Measurements from ENCODE around the gene REEP5.

GRCh38 chr5:112849912-112850311 is 72.1 kb downstream of the REEP5 start:
- TF ChIP-seq POLR2AphosphoS5 (IDR thresholded peaks at IDR 0.05) (no peak), POLR2A (IDR thresholded peaks at IDR 0.05) (no peak)
- TF ChIP-seq, protein P1, sequence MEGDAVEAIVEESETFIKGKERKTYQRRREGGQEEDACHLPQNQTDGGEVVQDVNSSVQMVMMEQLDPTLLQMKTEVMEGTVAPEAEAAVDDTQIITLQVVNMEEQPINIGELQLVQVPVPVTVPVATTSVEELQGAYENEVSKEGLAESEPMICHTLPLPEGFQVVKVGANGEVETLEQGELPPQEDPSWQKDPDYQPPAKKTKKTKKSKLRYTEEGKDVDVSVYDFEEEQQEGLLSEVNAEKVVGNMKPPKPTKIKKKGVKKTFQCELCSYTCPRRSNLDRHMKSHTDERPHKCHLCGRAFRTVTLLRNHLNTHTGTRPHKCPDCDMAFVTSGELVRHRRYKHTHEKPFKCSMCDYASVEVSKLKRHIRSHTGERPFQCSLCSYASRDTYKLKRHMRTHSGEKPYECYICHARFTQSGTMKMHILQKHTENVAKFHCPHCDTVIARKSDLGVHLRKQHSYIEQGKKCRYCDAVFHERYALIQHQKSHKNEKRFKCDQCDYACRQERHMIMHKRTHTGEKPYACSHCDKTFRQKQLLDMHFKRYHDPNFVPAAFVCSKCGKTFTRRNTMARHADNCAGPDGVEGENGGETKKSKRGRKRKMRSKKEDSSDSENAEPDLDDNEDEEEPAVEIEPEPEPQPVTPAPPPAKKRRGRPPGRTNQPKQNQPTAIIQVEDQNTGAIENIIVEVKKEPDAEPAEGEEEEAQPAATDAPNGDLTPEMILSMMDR (IDR thresholded peaks at IDR 0.05) = no peak
